ENCODE data around the gene ZNF710.

ZNF710 gene

DNA sequence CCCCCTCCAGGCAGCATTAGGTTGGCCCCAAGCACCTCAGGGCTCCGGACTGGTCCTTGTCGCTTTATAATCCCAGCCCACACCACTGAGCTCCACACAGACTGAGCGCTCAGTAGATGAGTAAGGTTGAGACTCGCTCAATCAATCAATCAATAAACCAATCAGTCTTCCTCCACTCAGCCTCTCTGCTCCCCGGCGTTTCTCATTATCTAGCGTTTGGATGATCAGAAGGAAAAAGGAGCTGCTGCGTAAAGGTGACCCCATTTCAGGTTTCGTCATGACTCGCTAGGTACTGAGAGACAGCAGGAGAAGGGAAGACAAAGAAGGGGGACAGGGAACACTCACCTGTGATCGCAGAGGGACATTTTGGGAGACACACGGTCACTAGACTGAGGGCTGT is 41.2 kb downstream of the ZNF710 start:
- no peak for DNase-seq

DNA sequence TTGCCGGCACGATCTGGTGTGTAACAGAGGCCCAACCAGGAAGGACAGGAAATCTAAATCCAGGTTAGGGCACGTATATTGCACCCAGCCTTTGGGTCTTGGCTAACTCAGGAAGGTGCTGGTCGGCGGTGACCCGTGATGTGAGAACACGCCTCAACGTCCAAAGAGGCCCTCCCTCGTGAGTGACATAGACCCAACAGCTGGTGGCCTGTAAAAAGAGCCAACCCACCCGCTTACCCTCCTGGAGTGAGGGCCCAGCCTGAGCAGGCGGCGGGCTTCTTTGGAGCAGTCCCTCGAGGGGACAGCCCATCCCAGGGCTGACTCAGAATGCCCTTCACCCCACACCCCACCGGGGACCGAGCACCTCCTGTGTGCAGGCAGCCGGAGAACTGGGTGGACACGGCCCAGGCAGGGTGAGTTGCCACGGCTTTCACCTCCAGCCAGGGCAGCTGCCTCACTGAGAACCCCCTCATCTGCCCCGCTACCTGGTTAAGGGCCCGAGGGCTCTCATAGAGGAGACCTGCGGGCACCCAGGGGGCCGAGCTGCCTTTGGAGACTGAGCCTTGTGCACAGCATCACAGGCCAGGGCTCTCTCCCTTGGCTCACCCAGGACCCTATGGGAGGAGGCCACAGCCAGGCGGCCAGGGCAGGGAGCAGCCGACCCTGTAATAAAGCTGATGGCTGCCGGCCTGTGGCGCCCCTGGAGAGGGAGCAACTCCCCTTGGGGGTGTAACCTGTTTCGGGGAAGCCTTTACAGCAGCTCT is 41.8 kb downstream of the ZNF710 start:
- DNase-seq = no peak

DNA sequence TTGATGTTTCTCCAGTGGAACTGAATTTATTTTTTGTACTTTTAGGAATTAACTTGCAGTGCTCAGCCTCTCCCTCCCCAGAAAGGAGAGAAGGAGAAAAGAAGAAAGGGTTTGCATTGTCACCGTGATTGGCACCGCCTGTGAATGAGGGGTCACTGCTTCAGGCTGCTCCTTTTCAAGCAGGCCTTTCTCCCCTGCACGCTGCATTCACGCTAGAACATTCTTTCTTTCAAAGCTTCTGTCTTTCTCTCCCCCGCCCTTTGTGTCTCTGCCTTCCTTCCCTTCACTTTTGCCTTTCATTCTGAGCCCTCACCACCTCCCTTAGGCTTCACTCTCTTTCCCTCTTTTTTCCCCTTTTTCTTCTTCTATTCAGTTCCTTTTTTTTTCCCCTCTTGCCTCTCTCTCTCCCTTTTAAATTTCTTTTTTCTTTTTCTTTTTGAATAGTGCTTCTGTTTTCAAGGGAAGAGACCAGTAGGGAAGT is 42.4 kb downstream of the ZNF710 start:
- DNase-seq = no peak

DNA sequence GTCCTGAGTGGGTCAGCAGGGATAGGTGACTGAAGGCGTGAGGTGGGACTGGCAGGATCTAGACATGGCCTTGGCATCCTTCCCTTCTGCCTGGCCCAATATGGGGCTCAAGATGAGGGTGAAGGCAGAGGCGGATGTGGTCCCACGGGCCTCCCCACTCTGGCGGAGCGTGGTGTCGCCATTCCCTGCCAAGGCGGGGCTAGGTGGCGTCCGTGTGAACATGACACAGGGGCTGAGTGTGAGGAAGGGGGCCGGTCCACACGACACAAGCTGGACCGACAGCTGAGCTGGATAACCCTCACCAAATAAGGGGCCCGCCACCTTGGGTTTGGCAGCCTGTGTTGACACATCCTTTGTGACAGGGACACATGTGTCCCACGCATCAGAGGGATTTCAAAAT is 43.1 kb downstream of the ZNF710 start:
- DNase-seq = no peak

DNA sequence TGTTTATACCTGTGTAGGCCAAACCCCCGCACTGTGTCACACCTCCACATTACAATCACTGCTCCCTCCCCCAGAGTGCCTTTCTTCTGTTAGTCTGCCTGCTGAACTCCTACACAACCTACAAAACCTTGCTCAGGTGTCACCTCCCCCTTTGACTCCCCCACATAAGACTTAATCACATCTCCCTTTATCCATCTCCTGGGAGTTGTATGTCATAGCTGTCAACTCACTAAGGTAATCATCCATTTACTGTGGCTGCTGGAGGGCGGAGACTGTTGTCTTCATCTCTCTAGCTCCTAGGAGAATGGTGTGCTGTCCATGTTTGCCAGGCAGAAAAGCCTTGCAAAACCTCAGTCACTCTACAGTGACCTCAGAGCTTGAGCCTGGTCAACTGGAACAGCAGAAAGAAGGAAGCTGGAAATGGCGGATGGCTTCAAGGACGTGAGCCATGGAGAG is 43.8 kb downstream of the ZNF710 start:
- DNase-seq = no peak

DNA sequence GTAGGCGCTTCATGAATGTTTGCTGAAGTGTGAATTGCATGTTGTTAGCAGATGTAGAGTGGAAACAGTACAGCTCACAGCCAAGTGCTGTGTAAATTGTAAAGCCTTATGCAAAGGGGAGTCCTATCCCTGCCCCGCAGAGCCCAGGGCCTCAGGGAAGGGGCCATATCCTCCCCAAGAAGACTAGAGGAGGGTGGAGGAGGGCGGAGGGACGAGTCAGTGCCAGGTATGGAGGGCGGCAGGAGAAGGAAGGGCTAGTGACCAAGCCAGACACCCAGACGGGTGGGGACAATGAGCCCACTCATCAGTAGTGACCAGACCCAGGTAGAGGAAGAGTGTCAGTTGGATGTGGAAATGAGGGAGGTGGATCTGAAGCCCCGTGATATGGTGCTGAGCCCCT is 45.2 kb downstream of the ZNF710 start:
- no peak for DNase-seq

DNA sequence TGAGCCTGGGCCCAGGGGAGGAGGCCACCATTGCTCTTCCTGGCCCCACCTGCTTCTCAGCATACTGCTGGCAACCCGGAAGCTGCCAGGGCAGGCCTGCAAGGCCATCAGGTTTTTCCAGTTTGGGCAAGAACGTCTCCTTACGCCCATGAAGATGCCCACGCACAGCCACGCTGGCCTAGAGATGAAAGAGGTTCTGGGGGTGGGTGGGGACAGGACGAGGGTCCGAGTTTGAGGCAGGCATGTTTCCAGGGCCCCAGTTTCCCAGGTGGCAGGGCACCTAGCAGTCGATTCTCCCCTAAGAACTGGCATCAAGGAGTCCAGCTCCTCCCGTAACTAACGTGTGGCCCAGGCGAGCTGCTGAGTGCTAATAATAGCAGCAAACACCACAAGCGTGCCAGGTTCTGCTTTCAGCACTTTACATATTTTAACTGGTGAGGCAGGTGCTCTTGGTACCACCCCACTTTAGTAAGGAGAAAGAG is 45.8 kb downstream of the ZNF710 start:
- no peak for DNase-seq

DNA sequence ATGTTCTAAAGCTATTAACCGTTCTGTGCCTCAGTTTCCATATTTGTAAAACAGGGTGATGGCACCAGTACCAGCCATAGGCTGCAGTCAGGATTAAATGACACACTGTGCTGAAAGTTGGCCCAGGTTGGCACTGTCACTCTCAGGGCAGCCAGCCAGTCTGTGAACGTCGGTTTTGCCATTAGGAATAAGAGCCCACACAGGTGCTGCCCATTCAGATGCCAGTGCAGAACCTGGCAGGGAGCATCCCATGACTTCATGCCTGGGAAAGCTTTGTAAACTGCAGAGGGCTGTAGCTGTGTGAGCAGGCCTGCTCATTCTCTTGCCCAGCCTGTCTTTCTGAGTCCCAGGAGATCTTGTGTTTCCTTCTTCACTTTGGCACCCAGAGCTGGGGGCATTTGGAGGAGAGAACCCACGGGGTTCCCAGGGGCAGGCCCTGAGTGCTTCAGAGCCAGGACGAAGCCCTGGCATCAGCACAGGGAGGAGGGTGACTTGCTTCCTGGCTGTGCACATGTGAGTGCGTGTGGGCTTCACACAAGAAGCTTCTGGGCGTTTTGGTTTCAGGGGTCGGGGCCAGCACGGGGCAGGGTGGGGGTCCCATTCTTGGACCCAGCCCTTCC is 46.9 kb downstream of the ZNF710 start:
- DNase-seq = no peak

DNA sequence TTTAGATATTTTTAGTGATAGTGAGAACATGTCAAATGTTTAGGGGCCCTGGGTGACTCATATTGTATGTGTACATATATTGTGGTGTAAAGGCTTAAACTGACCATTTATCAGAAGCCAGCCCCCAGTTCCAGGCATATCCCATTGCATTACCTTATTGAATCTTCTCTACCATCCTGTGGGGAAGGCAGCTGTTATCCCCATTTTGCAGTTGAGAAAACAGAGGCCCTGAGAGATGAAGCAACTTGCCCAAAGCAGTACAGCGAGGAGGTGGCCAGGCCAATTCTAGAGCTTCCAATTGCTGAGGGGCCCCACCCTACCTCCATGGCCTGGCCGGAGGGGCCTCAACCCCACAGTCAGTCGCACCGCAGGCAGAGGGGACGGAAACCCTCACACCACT is 47.9 kb downstream of the ZNF710 start:
- DNase-seq = no peak

DNA sequence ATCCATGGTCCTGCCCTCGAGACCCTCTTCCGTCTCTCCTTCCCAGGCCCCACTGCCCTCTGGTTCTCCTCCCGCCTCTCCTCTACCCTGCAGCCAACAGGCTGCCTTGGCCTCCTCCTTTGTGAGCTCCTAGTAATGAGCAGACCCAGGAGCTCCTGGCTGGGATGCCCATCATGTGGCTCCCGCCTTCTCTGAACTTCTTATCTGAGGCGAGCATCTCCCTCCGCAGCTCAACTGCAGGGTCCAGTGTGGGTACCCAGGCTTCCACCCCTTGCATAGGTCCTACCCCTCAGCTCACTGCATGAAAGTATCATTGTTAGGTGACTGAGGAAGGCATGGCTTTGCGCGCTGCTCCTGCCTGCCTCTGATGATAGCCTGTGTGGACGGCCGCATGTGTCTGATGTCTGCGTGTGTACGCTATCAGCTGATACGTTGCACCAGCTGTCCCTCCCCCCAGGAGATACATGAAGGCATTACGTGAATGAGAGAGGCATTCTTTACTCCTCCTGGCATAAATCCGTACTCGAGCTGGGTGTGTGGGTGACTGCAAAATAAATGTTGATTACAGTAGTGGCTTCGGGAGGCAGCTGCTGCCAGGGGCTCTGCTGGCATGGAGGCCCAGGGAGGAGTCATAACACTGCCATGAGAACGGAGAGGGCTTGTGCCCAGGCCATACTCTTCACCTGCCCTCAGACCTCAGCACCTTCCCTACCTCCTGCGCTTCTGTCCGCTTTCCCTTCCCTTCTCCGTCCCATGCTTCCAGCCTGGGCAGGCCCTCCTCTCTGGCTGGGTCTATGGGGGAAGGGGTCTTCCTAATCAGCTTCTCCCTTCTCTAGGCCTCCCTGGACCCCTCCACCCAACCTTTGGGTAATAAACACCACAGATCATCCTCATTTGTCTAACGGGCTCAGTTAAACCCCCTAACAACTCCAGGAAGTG is 48.8 kb downstream of the ZNF710 start:
- no peak for DNase-seq

DNA sequence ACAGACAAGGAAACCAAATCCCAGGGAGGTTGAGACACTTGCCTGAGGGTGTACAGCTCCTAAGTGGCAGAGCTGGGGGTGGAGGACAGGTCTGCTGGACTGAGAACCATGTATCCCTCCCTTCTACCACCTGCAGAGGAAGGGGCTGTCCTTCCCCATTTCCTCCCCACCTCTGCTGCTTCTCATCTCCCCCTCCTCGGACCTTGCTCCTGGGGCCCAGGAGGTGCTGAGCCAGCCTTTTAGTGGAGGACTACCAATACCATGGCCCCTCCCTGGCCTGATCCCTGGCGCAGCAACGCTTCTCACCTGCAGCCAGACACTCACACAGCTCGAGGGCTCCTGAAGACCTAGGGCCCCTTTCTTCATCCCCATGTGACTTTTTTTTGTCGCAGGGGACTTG is 50.8 kb downstream of the ZNF710 start:
- no peak for DNase-seq

DNA sequence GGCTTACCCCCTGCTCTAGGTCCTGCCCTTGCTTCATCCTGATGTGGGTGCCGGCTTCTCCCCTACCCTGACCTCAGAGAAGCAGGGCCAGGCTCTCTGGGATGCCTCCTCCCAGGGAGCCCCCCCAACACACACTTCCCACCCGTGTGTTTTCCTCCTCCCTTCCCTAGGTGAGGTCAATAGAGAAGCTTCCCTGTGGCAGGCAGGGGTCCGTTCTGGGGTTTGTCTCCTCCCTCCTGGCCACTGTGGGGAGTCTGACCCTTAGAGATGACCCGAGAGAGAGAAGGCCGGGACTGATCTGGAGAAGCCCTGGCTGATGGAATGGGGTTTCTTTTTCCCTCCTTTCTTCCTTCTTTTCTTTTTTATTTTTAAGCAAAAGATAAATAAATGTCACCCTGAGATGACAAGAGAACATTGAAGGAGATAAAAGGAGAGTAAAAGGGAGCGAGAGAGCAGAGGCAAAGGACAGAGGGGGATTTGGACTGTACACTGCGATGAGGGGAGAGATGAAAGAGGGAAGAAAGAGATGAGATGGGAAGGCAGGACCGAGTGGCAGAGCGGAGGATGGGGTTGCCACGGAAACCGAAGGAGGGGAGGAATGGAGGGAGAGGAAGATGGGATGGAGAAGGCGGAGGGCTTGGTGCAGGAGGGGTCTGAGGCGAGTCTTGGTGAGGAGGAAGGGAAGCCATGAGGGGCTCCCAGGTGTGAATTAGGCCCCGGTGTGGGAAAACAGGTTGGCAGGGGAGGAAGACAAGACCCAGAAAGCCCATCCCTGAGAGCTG is 52.8 kb downstream of the ZNF710 start:
- DNase-seq = no peak

DNA sequence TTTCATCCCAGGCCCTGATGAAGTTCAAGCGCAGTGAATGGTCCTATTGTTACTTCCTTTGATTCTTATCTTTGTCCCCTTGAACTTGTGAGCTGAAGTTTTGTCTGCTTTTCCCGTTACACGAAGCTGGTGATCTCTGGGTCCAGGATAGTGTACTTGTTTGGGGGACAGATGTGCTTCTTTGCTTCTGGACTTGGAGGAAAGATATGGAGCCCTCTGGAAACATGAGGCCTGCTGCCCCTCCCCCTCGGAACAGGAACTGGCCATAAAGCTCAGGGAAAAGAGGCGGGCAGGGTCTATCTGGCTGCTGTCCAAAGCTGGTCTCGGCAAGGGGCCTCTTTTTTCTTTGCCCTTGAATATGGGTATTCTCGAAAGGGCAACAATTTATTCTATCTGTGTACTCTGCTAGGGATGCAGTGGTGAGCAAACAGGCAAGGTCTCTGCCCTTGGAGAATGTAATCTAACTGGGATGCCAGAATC is 53.5 kb downstream of the ZNF710 start:
- DNase-seq = no peak

DNA sequence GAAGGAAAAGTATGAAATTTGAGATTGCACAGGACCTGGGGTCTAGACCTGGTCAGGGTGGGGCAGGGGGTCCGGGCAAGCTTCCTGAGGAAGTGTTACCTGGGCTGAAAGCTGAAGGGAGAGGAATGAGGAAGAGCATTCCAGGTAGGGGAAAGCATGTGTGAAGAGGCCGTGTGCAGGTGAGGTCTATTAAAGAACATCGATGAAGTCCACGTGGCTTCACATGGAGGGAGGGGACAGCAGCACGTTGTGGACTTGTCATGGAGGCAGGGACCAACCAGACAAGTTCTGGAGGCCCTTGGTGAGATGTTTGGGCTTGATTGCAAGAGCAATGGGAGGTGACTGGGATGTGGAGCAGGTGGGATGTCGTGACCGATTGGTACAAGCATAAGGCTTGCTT is 54.1 kb downstream of the ZNF710 start:
- DNase-seq = no peak

DNA sequence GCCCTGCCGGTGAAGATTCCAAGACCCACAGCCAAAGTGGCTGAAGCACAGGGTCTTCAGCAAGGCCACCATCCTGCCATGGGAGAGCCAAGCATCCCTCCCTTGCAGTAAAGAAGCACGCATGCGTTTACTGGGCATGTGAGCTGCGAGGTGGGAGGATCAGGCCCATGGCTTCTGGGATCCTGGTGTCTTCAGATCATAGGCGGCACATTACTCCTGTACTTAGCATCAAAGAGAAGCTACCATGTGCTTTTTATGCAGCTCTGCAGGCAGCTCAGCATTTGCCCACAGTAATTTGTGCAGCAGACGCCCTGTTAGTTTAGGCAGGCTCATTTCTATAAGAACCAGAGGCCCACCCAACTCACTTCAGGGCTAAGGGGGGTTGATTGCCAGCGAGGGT is 55.4 kb downstream of the ZNF710 start:
- no peak for DNase-seq

DNA sequence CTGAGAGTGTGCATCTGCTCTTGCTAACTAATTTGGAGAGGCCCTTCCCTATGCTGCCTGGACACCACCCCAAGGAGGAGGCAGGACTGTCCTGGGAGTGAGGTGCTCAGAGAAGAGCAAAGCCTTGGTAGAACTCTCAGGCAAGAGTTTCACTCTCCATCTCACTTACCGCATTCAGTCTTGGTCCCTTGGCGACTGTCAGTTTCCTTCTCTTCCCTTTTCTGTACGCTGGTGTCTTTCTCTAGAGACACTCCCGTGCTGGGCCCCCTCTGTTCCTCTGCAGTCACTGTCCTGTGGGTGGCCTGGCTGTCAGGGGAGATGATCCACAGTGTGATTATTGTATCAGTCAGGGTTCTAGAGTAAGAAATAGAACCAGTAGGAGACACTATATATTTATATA is 57.2 kb downstream of the ZNF710 start:
- no peak for DNase-seq

DNA sequence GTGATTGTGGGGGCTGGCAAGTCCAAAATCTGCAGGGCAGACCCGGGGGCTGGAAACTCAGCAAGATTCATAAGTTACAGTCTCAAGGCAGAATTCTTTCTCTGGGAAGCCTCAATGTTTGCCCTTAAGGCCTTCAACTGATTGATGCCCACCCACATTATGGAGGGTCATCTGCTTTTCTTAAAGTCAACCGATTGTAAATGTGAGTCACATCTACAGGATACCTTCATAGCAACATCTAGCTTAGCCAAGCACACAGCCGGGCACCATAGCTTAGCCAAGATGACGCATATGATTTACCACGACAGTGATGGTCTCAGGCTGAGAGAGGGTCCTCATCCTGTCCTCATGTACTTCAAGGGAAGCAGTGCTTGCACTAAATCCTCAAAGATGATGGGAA is 57.7 kb downstream of the ZNF710 start:
- no peak for DNase-seq

DNA sequence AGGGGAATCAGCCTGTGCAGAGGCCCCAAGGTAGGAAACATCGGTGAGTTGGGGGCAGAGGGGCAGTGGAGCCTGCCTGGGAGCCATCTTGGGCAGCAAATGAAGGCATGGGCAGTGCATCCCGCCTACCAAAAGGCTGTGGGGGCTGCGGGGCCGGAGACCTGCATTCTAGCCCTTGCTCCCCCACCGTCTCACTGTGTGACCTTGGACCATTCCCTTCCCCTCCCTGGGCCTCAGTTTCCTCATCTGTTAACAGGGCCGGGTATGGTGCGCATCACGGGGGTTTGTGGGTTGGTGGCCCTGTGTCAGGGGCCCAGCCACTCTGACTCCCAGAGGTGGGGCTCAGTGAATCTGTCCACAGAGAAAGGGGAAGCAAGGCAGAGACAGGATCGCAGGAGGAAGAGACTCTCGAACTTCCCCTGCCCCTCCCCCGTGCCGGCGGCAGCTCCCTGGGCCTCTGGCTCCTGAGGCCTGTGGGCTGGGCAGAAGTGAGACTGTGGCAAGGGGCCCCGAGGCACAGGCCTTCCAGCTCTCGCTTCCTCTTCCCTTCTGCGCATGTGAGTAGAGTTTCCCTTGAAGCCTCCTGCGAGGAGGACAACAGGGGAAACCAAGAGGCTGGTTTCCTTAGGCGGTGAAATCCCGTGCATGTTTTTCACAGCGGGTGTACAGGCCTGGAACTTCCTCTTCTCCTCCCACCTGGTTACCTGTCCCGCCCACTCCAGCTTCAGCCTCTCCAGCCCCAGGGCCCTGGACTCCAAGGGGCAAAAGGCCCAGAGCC is 58.3 kb downstream of the ZNF710 start:
- no peak for DNase-seq

DNA sequence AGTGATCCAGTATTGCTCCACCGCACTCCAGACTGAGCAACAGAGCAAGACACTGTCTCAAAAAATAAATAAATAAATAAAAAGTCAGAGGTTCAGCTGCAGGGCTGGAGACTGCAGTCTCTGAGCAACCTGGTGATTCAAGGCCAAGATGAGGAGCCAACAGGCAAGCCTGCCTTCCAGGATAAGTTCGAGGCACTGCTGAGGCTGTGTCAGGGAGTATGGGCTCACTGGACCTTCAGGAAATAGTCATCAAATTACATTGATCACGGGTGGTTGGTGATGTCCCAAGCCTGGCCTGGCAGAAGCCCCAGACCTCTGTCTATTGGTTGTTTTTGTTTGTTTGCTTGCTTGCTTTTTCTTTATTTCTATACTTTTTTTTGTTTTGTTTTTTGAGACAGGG is 59.7 kb downstream of the ZNF710 start:
- DNase-seq = no peak

DNA sequence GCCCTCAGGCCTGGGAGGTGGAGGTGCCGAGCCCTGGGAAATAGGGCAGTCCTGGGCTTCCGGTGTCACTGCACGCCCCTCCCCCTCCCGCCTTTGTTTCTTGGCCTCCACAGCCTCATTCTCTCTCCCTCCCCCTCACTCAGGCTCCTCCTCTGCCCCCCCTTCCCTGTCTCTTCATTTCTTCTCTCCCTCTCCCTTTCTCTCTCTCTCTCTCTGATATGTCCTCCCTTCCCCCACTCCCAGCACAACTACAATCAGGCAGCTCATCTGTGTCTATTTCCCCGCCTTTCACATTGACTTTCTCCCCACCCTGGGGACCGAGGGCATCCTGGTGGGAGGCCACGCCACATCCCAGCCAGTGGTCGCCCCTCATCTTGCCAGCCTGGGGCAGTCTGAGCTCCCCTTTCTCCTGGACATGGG is 60.9 kb downstream of the ZNF710 start:
- DNase-seq = no peak

DNA sequence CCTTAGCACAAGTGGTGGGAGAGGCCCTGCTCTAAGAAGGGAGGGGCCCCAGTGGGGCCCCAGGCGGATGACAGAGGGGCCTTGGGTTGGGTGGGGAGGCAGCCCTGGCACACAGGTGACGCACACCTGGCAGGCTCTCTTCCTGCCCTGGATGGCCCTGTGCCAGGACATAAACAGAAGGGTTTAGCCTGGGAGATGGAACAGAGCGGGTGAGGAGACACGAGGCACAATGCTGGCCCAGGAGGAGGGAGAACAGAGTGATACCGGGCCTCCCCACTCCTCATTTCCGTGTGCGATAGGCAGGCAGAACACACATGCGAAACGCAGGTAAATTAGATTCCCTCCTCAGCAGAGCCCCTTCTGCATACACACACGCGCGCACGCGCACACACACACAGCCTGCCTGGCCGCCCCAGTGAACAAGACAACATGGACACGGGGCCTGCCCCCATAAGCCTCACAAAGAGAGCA is 61.4 kb downstream of the ZNF710 start:
- DNase-seq = no peak

Data from cortex of kidney (tissue), 1 donor.